ENCODE measurements around the gene IGSF3.
"Not testable (repeated sequence)": the region's sequence is repeated elsewhere in the genome, so short reads cannot be mapped to it uniquely, and the experiment has no call there.

GRCh38 chr1:116631554-116631953 lies 36.0 kb downstream of the IGSF3 start:
- TF ChIP-seq POLR2AphosphoS5, CTCF, POLR2A (IDR thresholded peaks at IDR 0.05): not testable (repeated sequence)
